Right atrium auricular region (tissue), 2 donors: ENCODE measurements around the gene CDYL. TPM values are rescaled to one million over a fixed set of nuclear protein-coding genes. Genes with fewer than 3 reads are reported as not detected.
"Not testable (repeated sequence)": the region's sequence is repeated elsewhere in the genome, so short reads cannot be mapped to it uniquely, and the experiment has no call there.

ENCODE experiments used
- DNase-seq: peaks from one replicate; pipeline ENCODE4 v3.0.0-alpha.2; 2019; ENCODE audit warnings: low spot score
- H3K27ac ChIP-seq, 2 donors: fragments of 200-600 bp; sonication (generic); 1 replicate in 1 of 2; 2 replicates in 1 of 2; pipeline ENCODE4 v1.5.1; 2016 to 2019
- H3K27me3 ChIP-seq, 2 donors: fragments of 200-600 bp; sonication (generic); one replicate each; pipeline versions ENCODE4 v1.5.1 to v1.6.0; 2017 to 2019
- H3K36me3 ChIP-seq: fragments of 200-600 bp; sonication (generic); one replicate; pipeline ENCODE4 v1.5.1; 2016
- H3K4me1 ChIP-seq, 2 donors: fragments of 200-600 bp; sonication (generic); one replicate each; pipeline versions ENCODE4 v1.5.1 to v1.6.0; 2017 to 2019
- H3K4me3 ChIP-seq, 2 donors: fragments of 200-600 bp; sonication (generic); 1 replicate in 1 of 2; 2 replicates in 1 of 2; pipeline ENCODE4 v1.5.1; 2017 to 2019; ENCODE audit warnings: mild to moderate bottlenecking in 1 of 2, moderate library complexity in 1 of 2
- H3K9me3 ChIP-seq, 2 donors: fragments of 200-600 bp; sonication (generic); one replicate each; pipeline ENCODE4 v1.5.1; 2019
- CTCF ChIP-seq, 2 donors: fragments of 200-600 bp; sonication (generic); IDR thresholded peaks; one replicate each; pipeline ENCODE4 v1.5.1; 2019; ENCODE audit warnings: antibody characterized with exemption in 2 of 2
- total RNA-seq, 2 donors: library from RNA; depleted of rRNA; stranded (reverse); fragments of >200 nt; gene quantifications; one replicate each; pipeline ENCODE4 v1.1.0, GENCODE V29; 2016

CDYL gene
- total RNA-seq, 2 donors from 2014 or later, result 23.7 to 28.9 TPM

- no peak for DNase-seq
- H3K4me3 ChIP-seq, result no peak overlapping the region
These were observed 218.5 kb downstream of the CDYL start for GRCh38 chr6:4994741-4995140.

GRCh38 chr6:4997862-4998261 lies 221.7 kb downstream of the CDYL start:
- DNase-seq, result no peak
- H3K36me3 ChIP-seq, result peaks cover 8% of the 10 kb centered on the region
- no peaks in the 10 kb centered on the region for H3K4me1 ChIP-seq
- H3K4me3 ChIP-seq, result no peak overlapping the region
- no peak overlapping the region for H3K27ac ChIP-seq
- no peaks in the 10 kb centered on the region for H3K27me3 ChIP-seq
- no peaks in the 10 kb centered on the region for H3K9me3 ChIP-seq
- no peak for TF ChIP-seq CTCF (IDR thresholded peaks at IDR 0.05)

More at GRCh38 chr6:4994741-4995140, 218.5 kb downstream of the CDYL start:
- no peaks in the 10 kb centered on the region for H3K27me3 ChIP-seq
- H3K9me3 ChIP-seq, result no peaks in the 10 kb centered on the region
- H3K27ac ChIP-seq, result no peak overlapping the region
- no peaks in the 10 kb centered on the region for H3K36me3 ChIP-seq
- H3K4me1 ChIP-seq, result no peaks in the 10 kb centered on the region
- no peak for TF ChIP-seq CTCF (IDR thresholded peaks at IDR 0.05)

- no peak for DNase-seq
- Histone ChIP-seq H3K9me3 (no peaks in the 10 kb centered on the region), H3K27ac (no peak overlapping the region), H3K4me3 (no peak overlapping the region), H3K27me3 (no peaks in the 10 kb centered on the region), H3K36me3 (peaks cover 8% of the 10 kb centered on the region), H3K4me1 (peaks cover 0 to 5% of the 10 kb centered on the region in 2 donors)
- no peak for TF ChIP-seq CTCF (IDR thresholded peaks at IDR 0.05)
These were observed 223.4 kb downstream of the CDYL start for GRCh38 chr6:4999586-4999985.

GRCh38 chr6:5003604-5004372 lies 227.6 kb downstream of the CDYL start, which contains the start of gene RPP40:
RPP40 (minus strand) TSS chr6:5004037; CDS start chr6:5004002, 35 bp downstream.
- TF ChIP-seq CTCF (IDR thresholded peaks at IDR 0.05), result peak; percentile 91
- peak; percentile 96 for DNase-seq
- Histone ChIP-seq H3K27ac (peak within 1 kb of the TSS; percentile 88 to 89), H3K27me3 (no peaks in the 10 kb centered on the region), H3K36me3 (peaks cover 8% of the 10 kb centered on the region), H3K4me1 (peaks cover 0 to 7% of the 10 kb centered on the region in 2 donors), H3K4me3 (peak within 1 kb of the TSS; percentile 65 to 67), H3K9me3 (no peaks in the 10 kb centered on the region)

GRCh38 chr6:5004373-5005037 lies 228.3 kb downstream of the CDYL start:
- DNase-seq, result no peak
- peaks cover 8% of the 10 kb centered on the region for H3K36me3 ChIP-seq
- no peaks in the 10 kb centered on the region for H3K27me3 ChIP-seq
- peaks cover 0 to 7% of the 10 kb centered on the region in 2 donors for H3K4me1 ChIP-seq
- no peaks in the 10 kb centered on the region for H3K9me3 ChIP-seq
- H3K4me3 ChIP-seq, result peak overlapping the region; percentile 65 to 67
- TF ChIP-seq CTCF (IDR thresholded peaks at IDR 0.05), result no peak
- H3K27ac ChIP-seq, result peak overlapping the region; percentile 88 to 89

- DNase-seq, H3K4me1 ChIP-seq, H3K9me3 ChIP-seq, H3K36me3 ChIP-seq, H3K27me3 ChIP-seq, H3K27ac ChIP-seq, H3K4me3 ChIP-seq: not testable (repeated sequence)
These were observed 228.8 kb downstream of the CDYL start for GRCh38 chr6:5005038-5005433.
